ENCODE measurements around the gene FOXP2. TPM values are rescaled to one million over a fixed set of nuclear protein-coding genes. Genes with fewer than 3 reads are reported as not detected.

FOXP2 gene
- total RNA-seq, 2 experiments from 2014 or later: not detected

- no peaks in the 10 kb centered on the region for H3K9me2 ChIP-seq (ENCODE audit: insufficient read depth, low read length)
- TF ChIP-seq EZH2phosphoT487 (IDR thresholded peaks at IDR 0.05; ENCODE audit: borderline replicate concordance, low read depth, low read length) (no peak), CTCF (conservative IDR thresholded peaks at IDR 0.05; ENCODE audit: low read length) (no peak)
- H3K4me1 ChIP-seq (ENCODE audit: insufficient read depth, low read length, poor library complexity, severe bottlenecking): no peaks in the 10 kb centered on the region
- intact Hi-C loops (cut with micrococcal nuclease; ENCODE audit: unreplicated experiment): no loop called here
- H3K4me3 ChIP-seq (ENCODE audit: low read depth, low read length, poor library complexity, severe bottlenecking): no peak overlapping the region
- CTCF ChIA-PET (ENCODE audit: unreplicated experiment): no interaction called here
- H3K36me3 ChIP-seq (ENCODE audit: insufficient read depth, low read length): no peaks in the 10 kb centered on the region
- H3K9me3 ChIP-seq (ENCODE audit: low read length): no peaks in the 10 kb centered on the region
- no peak overlapping the region for H3K27ac ChIP-seq (ENCODE audit: low read depth, low read length, poor library complexity, severe bottlenecking)
- H3K4me2 ChIP-seq (ENCODE audit: low read length): no peak overlapping the region
- no peak for DNase-seq (ENCODE audit: low spot score)
- H2AFZ ChIP-seq (ENCODE audit: low read length): no peak overlapping the region
- H4K20me1 ChIP-seq (ENCODE audit: insufficient read depth, low read length): no peaks in the 10 kb centered on the region
- no peaks in the 10 kb centered on the region for H3K79me2 ChIP-seq (ENCODE audit: insufficient read depth, low read depth, low read length)
- BruUV-seq (replicated peaks): no TSS peak
- POLR2A ChIA-PET: interaction anchor here (1.3 kb wide), 1 partner anchor 32 kb away, joined by 4 read pairs; no protein-coding TSS in a partner anchor
These were observed 35.8 kb downstream of the FOXP2 start for GRCh38 chr7:114450431-114450830.

- ChIA-PET CTCF (ENCODE audit: unreplicated experiment) (no interaction called here), POLR2A (no interaction called here)
- DNase-seq (ENCODE audit: low spot score): no peak
- no TSS peak for BruUV-seq (replicated peaks)
- no peaks in the 10 kb centered on the region for H3K4me1 ChIP-seq (ENCODE audit: insufficient read depth, low read length, poor library complexity, severe bottlenecking)
- H3K79me2 ChIP-seq (ENCODE audit: insufficient read depth, low read depth, low read length): no peaks in the 10 kb centered on the region
- no peaks in the 10 kb centered on the region for H3K36me3 ChIP-seq (ENCODE audit: insufficient read depth, low read length)
- H3K9me2 ChIP-seq (ENCODE audit: insufficient read depth, low read length): no peaks in the 10 kb centered on the region
- no peak overlapping the region for H3K4me3 ChIP-seq (ENCODE audit: low read depth, low read length, poor library complexity, severe bottlenecking)
- no peak overlapping the region for H2AFZ ChIP-seq (ENCODE audit: low read length)
- H4K20me1 ChIP-seq (ENCODE audit: insufficient read depth, low read length): no peaks in the 10 kb centered on the region
- no peak for TF ChIP-seq CTCF (conservative IDR thresholded peaks at IDR 0.05; ENCODE audit: low read length)
- TF ChIP-seq EZH2phosphoT487 (IDR thresholded peaks at IDR 0.05; ENCODE audit: borderline replicate concordance, low read depth, low read length): no peak
- intact Hi-C loops (cut with micrococcal nuclease; ENCODE audit: unreplicated experiment): no loop called here
- no peak overlapping the region for H3K4me2 ChIP-seq (ENCODE audit: low read length)
- H3K9me3 ChIP-seq (ENCODE audit: low read length): no peaks in the 10 kb centered on the region
- H3K27ac ChIP-seq (ENCODE audit: low read depth, low read length, poor library complexity, severe bottlenecking): no peak overlapping the region
These were observed 45.0 kb downstream of the FOXP2 start for GRCh38 chr7:114459574-114459973.

- Histone ChIP-seq H4K20me1 (ENCODE audit: insufficient read depth, low read length) (no peaks in the 10 kb centered on the region), H3K27ac (ENCODE audit: low read depth, low read length, poor library complexity, severe bottlenecking) (no peak overlapping the region), H3K4me3 (ENCODE audit: low read depth, low read length, poor library complexity, severe bottlenecking) (no peak overlapping the region), H3K9me2 (ENCODE audit: insufficient read depth, low read length) (no peaks in the 10 kb centered on the region), H3K4me1 (ENCODE audit: insufficient read depth, low read length, poor library complexity, severe bottlenecking) (no peaks in the 10 kb centered on the region), H3K36me3 (ENCODE audit: insufficient read depth, low read length) (no peaks in the 10 kb centered on the region), H3K9me3 (ENCODE audit: low read length) (no peaks in the 10 kb centered on the region), H3K79me2 (ENCODE audit: insufficient read depth, low read depth, low read length) (no peaks in the 10 kb centered on the region), H3K4me2 (ENCODE audit: low read length) (no peak overlapping the region), H2AFZ (ENCODE audit: low read length) (no peak overlapping the region)
- TF ChIP-seq EZH2phosphoT487 (IDR thresholded peaks at IDR 0.05; ENCODE audit: borderline replicate concordance, low read depth, low read length) (no peak), CTCF (conservative IDR thresholded peaks at IDR 0.05; ENCODE audit: low read length) (no peak)
- intact Hi-C loops (cut with micrococcal nuclease; ENCODE audit: unreplicated experiment): no loop called here
- BruUV-seq (replicated peaks): no TSS peak
- ChIA-PET POLR2A (no interaction called here), CTCF (ENCODE audit: unreplicated experiment) (no interaction called here)
- DNase-seq (ENCODE audit: low spot score): no peak
These were observed 45.4 kb downstream of the FOXP2 start for GRCh38 chr7:114460021-114460420.

Data from OCI-LY7 (cell line).